Neural progenitor cell (in vitro differentiated cells): ENCODE measurements around the gene RPL7A. TPM values are rescaled to one million over a fixed set of nuclear protein-coding genes. Genes with fewer than 3 reads are reported as not detected.

ENCODE experiments used
- DNase-seq: peaks from one replicate; pipeline ENCODE4 v3.0.0-alpha.2; 2016; ENCODE audit warnings: low spot score
- H2AFZ ChIP-seq: fragments of 200-600 bp; sonication (generic); replicated peaks from 2 replicates; pipeline ENCODE4 v1.6.1; 2016; ENCODE audit warnings: antibody characterized with exemption
- H3F3A ChIP-seq: fragments of 200-600 bp; sonication (generic); 2 replicates; pipeline ENCODE4 v1.6.1; 2016; ENCODE audit warnings: antibody characterized with exemption, low read depth
- H3K27ac ChIP-seq: fragments of 200-600 bp; sonication (generic); 2 replicates; pipeline ENCODE4 v1.5.1; 2016; ENCODE audit warnings: mild to moderate bottlenecking
- H3K27me3 ChIP-seq: fragments of 200-600 bp; sonication (generic); 2 replicates; pipeline ENCODE4 v1.6.1; 2016; ENCODE audit warnings: mild to moderate bottlenecking, moderate library complexity
- H3K36me3 ChIP-seq: fragments of 200-600 bp; sonication (generic); 2 replicates; pipeline ENCODE4 v1.5.1; 2016
- H3K4me1 ChIP-seq: fragments of 200-600 bp; sonication (generic); 2 replicates; pipeline ENCODE4 v1.6.1; 2016; ENCODE audit warnings: mixed run types
- H3K4me2 ChIP-seq: fragments of 200-600 bp; sonication (generic); 2 replicates; pipeline ENCODE4 v1.6.1; 2016
- H3K4me3 ChIP-seq: fragments of 200-600 bp; sonication (generic); 2 replicates; pipeline ENCODE4 v1.5.1; 2016
- H3K79me2 ChIP-seq: fragments of 200-600 bp; sonication (generic); 2 replicates; pipeline ENCODE4 v1.6.1; 2016; ENCODE audit warnings: low read depth
- H3K9ac ChIP-seq: fragments of 200-600 bp; sonication (generic); 2 replicates; pipeline ENCODE4 v1.6.1; 2016
- H3K9me3 ChIP-seq: fragments of 200-600 bp; sonication (generic); 2 replicates; pipeline ENCODE4 v1.5.1; 2016; ENCODE audit warnings: low read depth
- H4K20me1 ChIP-seq: fragments of 200-600 bp; sonication (generic); 2 replicates; pipeline ENCODE4 v1.6.1; 2016; ENCODE audit warnings: low read depth
- H3K27ac Mint-ChIP-seq: 3 replicates; pipeline ENCODE4 v1.8.0; 2021; ENCODE audit warnings: mixed read lengths
- H3K27me3 Mint-ChIP-seq: 2 replicates; pipeline ENCODE4 v1.8.0; 2022; ENCODE audit warnings: low read depth, mild to moderate bottlenecking, inconsistent platforms, moderate library complexity, mixed read lengths; ENCODE audit not compliant: insufficient read depth
- H3K36me3 Mint-ChIP-seq: 3 replicates; pipeline ENCODE4 v1.8.0; 2021; ENCODE audit warnings: mixed read lengths
- H3K4me1 Mint-ChIP-seq: 3 replicates; pipeline ENCODE4 v1.8.0; 2021; ENCODE audit warnings: mixed read lengths
- H3K4me3 Mint-ChIP-seq: 3 replicates; pipeline ENCODE4 v1.8.0; 2021; ENCODE audit warnings: mild to moderate bottlenecking, moderate library complexity, mixed read lengths
- H3K9me3 Mint-ChIP-seq: 3 replicates; pipeline ENCODE4 v1.8.0; 2020; ENCODE audit warnings: mixed read lengths
- CTCF ChIP-seq: fragments of 200-600 bp; sonication (generic); IDR thresholded peaks from 2 replicates; pipeline ENCODE4 v1.5.1; 2017; ENCODE audit warnings: antibody characterized with exemption, mild to moderate bottlenecking
- EZH2 ChIP-seq: fragments of 200-600 bp; sonication (generic); IDR thresholded peaks from 2 replicates; pipeline ENCODE4 v1.6.1; 2017; ENCODE audit warnings: antibody characterized with exemption, mild to moderate bottlenecking, moderate library complexity
- EZH2phosphoT487 ChIP-seq: fragments of 200-600 bp; sonication (generic); IDR thresholded peaks from 2 replicates; pipeline ENCODE4 v1.6.1; 2017; ENCODE audit warnings: antibody characterized with exemption
- total RNA-seq: library from RNA; depleted of rRNA; stranded (reverse); fragments of >200 nt; gene quantifications from 2 replicates; pipeline ENCODE4 v1.2.3, GENCODE V29; 2015; ENCODE audit warnings: low replicate concordance

RPL7A gene
- total RNA-seq, 1 donor from 2014 or later, result 3,449 TPM

GRCh38 chr9:133331641-133332380 lies 16.2 kb upstream of the RPL7A start:
- Mint-ChIP-seq H3K27me3 (peaks cover 15% of the 10 kb centered on the region), H3K36me3 (peaks cover 33% of the 10 kb centered on the region), H3K27ac (no peak overlapping the region), H3K9me3 (peaks cover 4% of the 10 kb centered on the region), H3K4me3 (peak overlapping the region; percentile 18), H3K4me1 (peaks cover 12% of the 10 kb centered on the region)
- Histone ChIP-seq H3K27ac (no peak overlapping the region), H3K4me3 (no peak overlapping the region), H3K27me3 (no peaks in the 10 kb centered on the region), H3K4me1 (peaks cover 10% of the 10 kb centered on the region), H3K36me3 (no peaks in the 10 kb centered on the region), H3K4me2 (no peak overlapping the region), H3K79me2 (peaks cover 21% of the 10 kb centered on the region), H4K20me1 (peaks cover 26% of the 10 kb centered on the region), H3K9me3 (no peaks in the 10 kb centered on the region), H3F3A (peaks cover 17% of the 10 kb centered on the region), H2AFZ (no peak overlapping the region), H3K9ac (no peak overlapping the region)
- no peak for DNase-seq
- TF ChIP-seq EZH2 (no peak), EZH2phosphoT487 (no peak), CTCF (no peak)

GRCh38 chr9:133332381-133332730 lies 15.7 kb upstream of the RPL7A start:
- peak overlapping the region; percentile 18 for H3K4me3 Mint-ChIP-seq
- peaks cover 4% of the 10 kb centered on the region for H3K9me3 Mint-ChIP-seq
- Histone ChIP-seq H4K20me1 (peaks cover 26% of the 10 kb centered on the region), H3K79me2 (peaks cover 21% of the 10 kb centered on the region), H3K4me1 (peaks cover 10% of the 10 kb centered on the region), H3F3A (peaks cover 20% of the 10 kb centered on the region), H3K9ac (no peak overlapping the region), H3K9me3 (no peaks in the 10 kb centered on the region), H3K4me2 (no peak overlapping the region), H3K4me3 (no peak overlapping the region), H2AFZ (no peak overlapping the region), H3K27ac (no peak overlapping the region), H3K36me3 (no peaks in the 10 kb centered on the region), H3K27me3 (no peaks in the 10 kb centered on the region)
- H3K27me3 Mint-ChIP-seq, result peaks cover 15% of the 10 kb centered on the region
- H3K27ac Mint-ChIP-seq, result no peak overlapping the region
- peaks cover 12% of the 10 kb centered on the region for H3K4me1 Mint-ChIP-seq
- H3K36me3 Mint-ChIP-seq, result peaks cover 33% of the 10 kb centered on the region
- no peak for DNase-seq
- TF ChIP-seq EZH2phosphoT487, result no peak
- no peak for TF ChIP-seq CTCF
- no peak for TF ChIP-seq EZH2

- H3K79me2 ChIP-seq, result peaks cover 21% of the 10 kb centered on the region
- Mint-ChIP-seq H3K27me3 (peaks cover 12% of the 10 kb centered on the region), H3K36me3 (peaks cover 30% of the 10 kb centered on the region), H3K27ac (no peak overlapping the region), H3K4me1 (peaks cover 12% of the 10 kb centered on the region), H3K4me3 (no peak overlapping the region), H3K9me3 (peaks cover 4% of the 10 kb centered on the region)
- H3K27ac ChIP-seq, result no peak overlapping the region
- H3K4me3 ChIP-seq, result no peak overlapping the region
- no peak overlapping the region for H3K9ac ChIP-seq
- no peaks in the 10 kb centered on the region for H3K9me3 ChIP-seq
- no peak for DNase-seq
- peaks cover 26% of the 10 kb centered on the region for H4K20me1 ChIP-seq
- no peak overlapping the region for H2AFZ ChIP-seq
- no peaks in the 10 kb centered on the region for H3K36me3 ChIP-seq
- H3K4me2 ChIP-seq, result no peak overlapping the region
- no peaks in the 10 kb centered on the region for H3K27me3 ChIP-seq
- TF ChIP-seq CTCF, result no peak
- TF ChIP-seq EZH2, result no peak
- TF ChIP-seq EZH2phosphoT487, result no peak
- H3F3A ChIP-seq, result peaks cover 25% of the 10 kb centered on the region
- peaks cover 10% of the 10 kb centered on the region for H3K4me1 ChIP-seq
Measured at GRCh38 chr9:133333011-133333410, 15.0 kb upstream of the RPL7A start.
